ENCODE results near the gene BCAS1. TPM values are rescaled to one million over a fixed set of nuclear protein-coding genes. Genes with fewer than 3 reads are reported as not detected.

The BCAS1 gene
- total RNA-seq, 4 donors from 2014 or later, result 0.32 TPM; not detected in 3

GRCh38 chr20:53981752-53982437 is 88.5 kb downstream of the BCAS1 start:
- no peak for DNase-seq
- Histone ChIP-seq H3K9me3 (no peaks in the 10 kb centered on the region), H3K4me1 (no peaks in the 10 kb centered on the region), H3K36me3 (no peaks in the 10 kb centered on the region), H3K27ac (no peak overlapping the region), H3K27me3 (no peaks in the 10 kb centered on the region), H3K4me3 (no peak overlapping the region)
- TF ChIP-seq POLR2A (IDR thresholded peaks at IDR 0.05) (no peak), CTCF (IDR thresholded peaks at IDR 0.05 in 4 of 5, conservative IDR thresholded peaks at IDR 0.05 in 1 of 5) (no peak)
- in situ Hi-C loops (cut with MboI; ENCODE audit: low sequenced_read_pairs in 4 of 4), result no loop called here
- no peak for ATAC-seq
- intact Hi-C loops (cut with DNase I; ENCODE audit: low total_unique reads), result no loop called here

- H3K9me3 ChIP-seq, result no peaks in the 10 kb centered on the region
- no peak for ATAC-seq
- no peaks in the 10 kb centered on the region for H3K4me1 ChIP-seq
- TF ChIP-seq CTCF (IDR thresholded peaks at IDR 0.05 in 4 of 5, conservative IDR thresholded peaks at IDR 0.05 in 1 of 5), result no peak
- no peak overlapping the region for H3K27ac ChIP-seq
- no peak for DNase-seq
- H3K27me3 ChIP-seq, result no peaks in the 10 kb centered on the region
- no peak overlapping the region for H3K4me3 ChIP-seq
- intact Hi-C loops (cut with DNase I; ENCODE audit: low total_unique reads), result no loop called here
- in situ Hi-C loops (cut with MboI; ENCODE audit: low sequenced_read_pairs in 4 of 4), result no loop called here
- no peaks in the 10 kb centered on the region for H3K36me3 ChIP-seq
These were observed 89.3 kb downstream of the BCAS1 start for GRCh38 chr20:53981130-53981529.

- TF ChIP-seq POLR2A (IDR thresholded peaks at IDR 0.05), result no peak
- no peak overlapping the region for H3K27ac ChIP-seq
- DNase-seq, result no peak
- no peaks in the 10 kb centered on the region for H3K9me3 ChIP-seq
- no peaks in the 10 kb centered on the region for H3K36me3 ChIP-seq
- intact Hi-C loops (cut with DNase I; ENCODE audit: low total_unique reads) (no loop called here), in situ Hi-C loops (cut with MboI; ENCODE audit: low sequenced_read_pairs in 4 of 4) (no loop called here)
- H3K4me3 ChIP-seq, result no peak overlapping the region
- no peak for ATAC-seq
- no peaks in the 10 kb centered on the region for H3K27me3 ChIP-seq
- no peaks in the 10 kb centered on the region for H3K4me1 ChIP-seq
These were observed 90.3 kb downstream of the BCAS1 start for GRCh38 chr20:53980031-53980465.

- Histone ChIP-seq H3K36me3 (no peaks in the 10 kb centered on the region), H3K9me3 (no peaks in the 10 kb centered on the region), H3K27ac (no peak overlapping the region), H3K4me1 (no peaks in the 10 kb centered on the region), H3K27me3 (no peaks in the 10 kb centered on the region), H3K4me3 (no peak overlapping the region)
- in situ Hi-C loops (cut with MboI; ENCODE audit: low sequenced_read_pairs in 4 of 4), result no loop called here
- intact Hi-C loops (cut with DNase I; ENCODE audit: low total_unique reads), result no loop called here
- DNase-seq (no peak), ATAC-seq (no peak)
- TF ChIP-seq POLR2A (IDR thresholded peaks at IDR 0.05) (no peak), CTCF (IDR thresholded peaks at IDR 0.05 in 4 of 5, conservative IDR thresholded peaks at IDR 0.05 in 1 of 5) (no peak)
These were observed 91.9 kb downstream of the BCAS1 start for GRCh38 chr20:53978497-53978896.

- Histone ChIP-seq H3K27me3 (no peaks in the 10 kb centered on the region), H3K9me3 (no peaks in the 10 kb centered on the region), H3K27ac (no peak overlapping the region), H3K4me1 (no peaks in the 10 kb centered on the region), H3K36me3 (no peaks in the 10 kb centered on the region), H3K4me3 (no peak overlapping the region)
- in situ Hi-C loops (cut with MboI; ENCODE audit: low sequenced_read_pairs in 4 of 4) (no loop called here), intact Hi-C loops (cut with DNase I; ENCODE audit: low total_unique reads) (no loop called here)
- no peak for ATAC-seq
- no peak for DNase-seq
- no peak for TF ChIP-seq CTCF (IDR thresholded peaks at IDR 0.05 in 4 of 5, conservative IDR thresholded peaks at IDR 0.05 in 1 of 5)
- no peak for TF ChIP-seq POLR2A (IDR thresholded peaks at IDR 0.05)
These were observed 93.0 kb downstream of the BCAS1 start for GRCh38 chr20:53977391-53977790.
